Measurements from ENCODE around the gene CX3CR1.
A peak's percentile ranks its signal among the peaks of the same experiment; 100 is the strongest.

The CX3CR1 gene

GRCh38 chr3:39294446-39295183 lies 14.8 kb upstream of the CX3CR1 start:
- DNase-seq, result no peak
- in situ Hi-C loops (cut with HindIII; ENCODE audit: low pct_ligation_motif_present, low pct_unique_long_range_greater_than_20kb, low sequenced_read_pairs), result no loop called here

DNA sequence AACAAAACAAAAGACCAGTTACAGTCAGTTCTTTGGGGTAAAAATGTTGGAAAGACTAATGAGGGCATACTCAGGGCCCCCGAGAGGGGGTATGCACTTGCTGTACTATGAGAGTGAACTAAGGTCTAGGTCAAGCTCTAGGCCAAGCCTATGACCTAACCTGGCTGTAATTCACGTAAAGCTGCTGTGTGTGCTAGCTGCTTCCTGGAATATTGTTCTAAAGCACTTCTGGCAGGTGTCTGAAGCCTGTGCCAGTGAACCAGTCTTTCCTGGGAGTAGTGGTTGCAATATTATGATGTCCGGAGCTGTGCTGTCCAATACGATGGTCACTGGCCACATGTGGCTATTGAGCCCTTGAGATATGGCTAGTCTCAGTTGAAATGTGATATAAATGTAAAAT lies 13.1 kb upstream of the CX3CR1 start:
- DNase-seq, result no peak
- in situ Hi-C loops (cut with HindIII; ENCODE audit: low pct_ligation_motif_present, low pct_unique_long_range_greater_than_20kb, low sequenced_read_pairs), result no loop called here

GRCh38 chr3:39291903-39292329 lies 12.1 kb upstream of the CX3CR1 start:
- DNase-seq, result peak; percentile 46
- in situ Hi-C loops (cut with HindIII; ENCODE audit: low pct_ligation_motif_present, low pct_unique_long_range_greater_than_20kb, low sequenced_read_pairs), result no loop called here

DNA sequence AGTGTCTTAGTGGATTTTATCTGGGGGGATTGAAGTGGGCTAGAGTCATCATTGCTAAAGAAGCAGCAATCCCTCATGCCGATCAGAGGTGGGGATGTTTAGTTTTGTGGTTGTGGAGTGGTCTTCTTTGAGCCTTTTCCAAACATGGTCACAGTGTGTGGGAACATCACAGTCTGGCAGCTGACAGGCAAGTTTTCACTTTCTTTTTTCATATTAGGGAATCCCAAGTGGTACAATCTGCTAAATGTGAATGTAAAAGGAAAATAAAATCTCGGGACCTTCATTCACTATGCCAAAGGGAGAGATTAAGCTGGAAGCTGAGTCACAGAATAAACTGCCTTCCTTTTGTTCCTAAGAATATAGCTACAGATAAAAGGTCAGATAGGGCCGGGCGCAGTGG lies 10.4 kb upstream of the CX3CR1 start:
- no peak for DNase-seq
- in situ Hi-C loops (cut with HindIII; ENCODE audit: low pct_ligation_motif_present, low pct_unique_long_range_greater_than_20kb, low sequenced_read_pairs), result no loop called here

DNA sequence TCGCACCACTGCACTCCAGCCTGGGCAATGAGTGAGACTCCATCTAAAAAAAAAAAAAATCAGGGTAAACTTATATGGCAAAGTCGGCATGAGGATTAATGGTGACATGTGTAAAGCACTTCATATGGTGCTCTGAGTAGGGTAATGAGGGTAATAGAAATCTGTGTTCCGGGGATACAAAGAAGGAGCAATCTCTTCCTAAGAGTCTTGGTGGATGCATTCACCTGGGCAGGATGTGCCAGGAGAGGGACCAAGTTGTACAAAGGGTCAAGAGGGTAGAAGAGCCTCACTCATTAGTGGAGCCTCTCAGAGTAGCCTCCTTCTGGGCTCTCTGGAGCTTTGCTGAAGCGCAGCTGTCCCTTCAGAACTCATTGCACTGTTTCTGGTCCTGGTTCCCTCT lies 9.3 kb upstream of the CX3CR1 start:
- in situ Hi-C loops (cut with HindIII; ENCODE audit: low pct_ligation_motif_present, low pct_unique_long_range_greater_than_20kb, low sequenced_read_pairs), result no loop called here
- no peak for DNase-seq

- peak; percentile 89 for DNase-seq
- in situ Hi-C loops (cut with HindIII; ENCODE audit: low pct_ligation_motif_present, low pct_unique_long_range_greater_than_20kb, low sequenced_read_pairs), result no loop called here
Measured at GRCh38 chr3:39288300-39288808, 8.5 kb upstream of the CX3CR1 start.

DNA sequence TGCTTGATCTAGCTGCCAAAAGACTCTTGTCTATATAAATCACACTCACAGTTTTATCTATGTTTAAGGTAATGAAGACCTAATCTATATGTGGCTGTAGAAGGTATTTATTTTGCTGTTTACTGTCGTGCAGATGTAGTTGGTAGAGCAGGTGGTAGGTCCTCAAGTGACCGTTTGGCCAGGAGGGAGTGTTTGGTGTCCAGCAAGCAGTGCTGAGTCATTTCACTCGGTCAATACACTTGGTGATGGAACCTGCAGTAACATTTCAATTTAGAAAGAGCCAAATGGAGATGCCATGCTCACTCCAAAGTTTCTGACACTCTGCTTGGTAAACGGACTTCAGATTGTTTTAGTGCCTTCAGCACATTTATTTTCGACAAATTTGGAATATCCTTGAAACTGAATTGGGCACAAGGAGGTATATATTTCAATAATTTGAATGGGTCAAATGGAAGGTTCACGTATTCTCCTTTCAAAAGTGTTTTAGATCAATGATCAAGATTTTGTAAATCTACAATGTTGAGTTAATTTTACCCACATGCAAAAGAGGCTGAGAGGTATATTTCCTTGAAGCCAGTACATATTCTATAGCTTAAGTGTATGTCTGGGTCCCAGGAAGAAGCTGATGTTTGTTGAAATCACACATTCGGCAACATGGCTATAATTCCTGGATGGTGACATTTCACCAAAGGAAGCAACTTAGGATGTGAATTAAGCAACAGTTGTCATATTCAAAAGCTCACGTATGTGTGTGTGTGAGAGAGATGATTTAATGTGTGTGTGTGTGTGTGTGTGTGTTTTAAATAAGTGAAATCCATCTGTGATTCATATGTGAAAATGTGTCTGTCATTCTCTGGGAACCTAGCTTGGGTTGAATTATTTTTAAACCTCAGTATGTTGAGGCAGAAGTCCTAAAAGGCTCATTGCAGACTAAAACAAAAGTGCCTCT lies 7.7 kb upstream of the CX3CR1 start:
- in situ Hi-C loops (cut with HindIII; ENCODE audit: low pct_ligation_motif_present, low pct_unique_long_range_greater_than_20kb, low sequenced_read_pairs), result no loop called here
- DNase-seq, result no peak

DNA sequence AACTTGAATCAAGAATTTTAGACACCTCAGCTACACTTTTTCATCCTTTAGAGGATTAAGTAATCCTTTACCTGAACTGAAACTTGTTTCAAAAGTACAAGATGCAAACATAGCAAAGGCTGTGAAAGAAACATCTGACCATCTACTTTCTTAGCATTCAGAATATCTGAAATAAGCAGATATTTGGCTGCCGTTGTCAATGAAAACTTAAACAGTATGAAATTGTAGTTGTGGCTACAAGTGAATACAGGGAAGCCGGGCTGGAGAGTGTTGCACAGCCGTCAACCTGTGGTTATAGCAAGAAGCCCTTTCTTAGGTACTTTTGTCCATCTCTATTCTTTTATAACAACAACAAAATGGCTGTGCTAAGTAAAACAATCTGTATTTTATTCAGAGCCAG lies 6.9 kb upstream of the CX3CR1 start:
- in situ Hi-C loops (cut with HindIII; ENCODE audit: low pct_ligation_motif_present, low pct_unique_long_range_greater_than_20kb, low sequenced_read_pairs), result no loop called here
- no peak for DNase-seq

- in situ Hi-C loops (cut with HindIII; ENCODE audit: low pct_ligation_motif_present, low pct_unique_long_range_greater_than_20kb, low sequenced_read_pairs), result no loop called here
- DNase-seq, result no peak
Measured at GRCh38 chr3:39285332-39285731, 5.5 kb upstream of the CX3CR1 start.

DNA sequence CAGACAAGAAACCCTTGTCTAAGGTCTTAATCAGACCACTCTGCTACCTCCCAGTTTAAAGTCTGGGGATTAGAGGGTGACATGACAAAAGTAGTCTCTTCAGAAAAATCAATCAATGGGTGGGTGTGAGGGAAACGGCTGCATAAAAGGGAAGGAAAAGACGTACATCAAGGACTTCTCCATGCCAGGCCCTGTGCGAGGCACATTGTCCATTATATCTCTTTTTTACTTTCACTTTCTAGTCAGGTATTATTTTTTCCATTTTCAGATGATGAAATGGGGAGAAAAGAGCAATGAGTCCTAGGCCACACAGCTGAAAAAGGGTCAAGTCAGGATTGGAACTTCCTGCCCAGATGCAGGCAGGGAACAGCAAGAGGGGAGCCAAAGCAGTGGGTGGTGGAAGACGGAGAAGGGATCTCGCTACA lies 4.6 kb upstream of the CX3CR1 start:
- DNase-seq, result no peak
- in situ Hi-C loops (cut with HindIII; ENCODE audit: low pct_ligation_motif_present, low pct_unique_long_range_greater_than_20kb, low sequenced_read_pairs), result no loop called here

DNA sequence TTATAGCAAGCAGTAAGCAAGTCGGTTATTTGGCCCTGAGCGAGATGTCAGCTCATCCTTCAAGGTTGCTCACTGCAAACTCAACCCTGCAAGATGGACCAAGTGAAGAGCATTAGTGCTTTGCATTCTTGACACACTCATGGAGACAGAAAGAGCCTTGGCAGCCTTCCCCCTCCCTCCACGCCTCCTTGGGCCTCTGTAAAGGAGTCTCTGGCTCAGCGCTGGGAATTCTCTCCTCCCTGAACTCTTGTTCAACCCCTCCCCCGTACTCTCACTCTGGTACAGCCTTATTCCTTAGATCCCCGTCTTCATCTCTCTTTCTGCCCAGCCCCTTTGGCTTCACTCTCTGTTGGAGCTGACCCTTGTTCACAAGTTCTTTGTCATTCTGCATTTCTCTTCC lies 2.2 kb upstream of the CX3CR1 start:
- DNase-seq, result no peak
- in situ Hi-C loops (cut with HindIII; ENCODE audit: low pct_ligation_motif_present, low pct_unique_long_range_greater_than_20kb, low sequenced_read_pairs), result no loop called here

DNA sequence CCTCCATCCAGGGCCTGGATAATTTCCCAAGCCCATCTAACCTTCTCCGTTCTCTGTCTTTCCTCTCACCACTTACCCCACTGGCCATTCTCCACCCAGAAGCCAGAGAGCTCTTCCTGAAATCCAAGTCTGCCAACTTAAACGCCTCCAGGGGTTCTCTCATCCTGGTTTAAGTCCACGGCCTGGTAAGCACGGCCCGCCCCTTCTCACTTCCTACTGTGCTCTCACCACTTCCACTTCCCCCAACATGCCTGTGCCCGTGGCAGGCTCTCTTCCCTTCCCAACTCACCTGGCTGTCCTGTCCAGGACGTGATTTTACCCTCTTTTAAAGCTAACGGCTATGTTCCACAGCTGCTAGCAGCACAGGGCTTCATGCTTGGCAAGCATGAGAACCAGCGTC lies 1.7 kb upstream of the CX3CR1 start:
- in situ Hi-C loops (cut with HindIII; ENCODE audit: low pct_ligation_motif_present, low pct_unique_long_range_greater_than_20kb, low sequenced_read_pairs), result no loop called here

GRCh38 chr3:39280571-39280970 lies 735 bp upstream of the CX3CR1 start:
- DNase-seq, result no peak
- in situ Hi-C loops (cut with HindIII; ENCODE audit: low pct_ligation_motif_present, low pct_unique_long_range_greater_than_20kb, low sequenced_read_pairs), result no loop called here

More for the DNA sequence above, 1.7 kb upstream of the CX3CR1 start:
- no peak for DNase-seq

- in situ Hi-C loops (cut with HindIII; ENCODE audit: low pct_ligation_motif_present, low pct_unique_long_range_greater_than_20kb, low sequenced_read_pairs), result no loop called here
Measured at GRCh38 chr3:39278616-39278935, 1.3 kb downstream of the CX3CR1 start.

DNA sequence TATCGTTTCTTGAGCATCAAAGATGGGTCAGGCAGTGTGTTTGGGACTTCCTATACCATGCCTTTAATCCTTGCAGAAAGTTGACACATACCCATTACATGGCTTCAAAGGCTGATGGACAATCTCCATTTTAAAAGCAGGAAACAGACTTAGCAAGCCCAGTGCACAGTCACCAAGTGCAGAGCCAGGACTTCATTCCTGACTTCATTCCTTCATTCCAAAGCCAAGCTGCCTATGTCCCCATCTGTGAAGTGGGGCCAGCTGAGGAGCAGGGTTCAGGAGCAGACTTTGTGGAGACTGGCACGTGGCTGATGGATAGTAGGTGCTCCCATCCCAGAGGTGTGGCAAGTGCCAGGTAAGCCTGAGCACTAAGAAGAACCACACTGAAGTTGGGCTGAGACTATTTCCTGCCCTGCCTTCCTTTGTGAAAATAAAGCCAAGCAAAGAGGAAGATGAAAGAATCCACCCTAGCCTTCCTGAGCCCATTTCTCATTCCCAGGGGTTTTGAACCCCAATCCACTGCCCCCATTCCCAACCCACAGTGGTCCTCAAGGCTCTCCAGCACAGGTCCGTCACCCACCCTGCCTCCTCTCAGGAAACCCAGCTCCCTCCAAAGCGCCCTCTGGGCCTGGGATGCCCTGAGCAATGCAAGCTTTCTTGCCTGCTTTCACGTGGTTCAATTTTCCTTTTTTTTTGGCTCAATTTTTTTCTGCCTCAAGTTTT lies 1.8 kb downstream of the CX3CR1 start:
- in situ Hi-C loops (cut with HindIII; ENCODE audit: low pct_ligation_motif_present, low pct_unique_long_range_greater_than_20kb, low sequenced_read_pairs), result no loop called here
- no peak for DNase-seq

More at GRCh38 chr3:39278616-39278935, 1.3 kb downstream of the CX3CR1 start:
- DNase-seq, result no peak

DNA sequence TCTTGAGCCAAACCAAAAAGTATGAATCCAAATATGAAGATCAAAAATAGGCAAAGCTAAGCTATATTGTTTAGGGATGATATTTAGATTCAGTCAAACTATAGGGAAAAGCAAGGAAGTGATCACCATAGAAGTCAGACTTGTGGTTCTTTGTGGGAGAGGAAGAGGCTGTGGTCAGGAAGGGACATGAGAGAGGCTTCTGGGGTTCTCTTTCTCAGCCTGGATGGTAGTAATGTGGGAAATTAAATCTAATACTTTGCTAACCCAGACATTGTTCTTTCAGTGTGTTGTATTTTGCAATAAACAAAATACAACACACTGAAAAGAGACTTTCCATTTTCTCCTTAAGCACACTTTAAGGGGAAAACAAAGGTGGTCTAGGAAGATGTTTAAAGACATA lies 3.1 kb downstream of the CX3CR1 start:
- DNase-seq, result no peak
- in situ Hi-C loops (cut with HindIII; ENCODE audit: low pct_ligation_motif_present, low pct_unique_long_range_greater_than_20kb, low sequenced_read_pairs), result no loop called here

DNA sequence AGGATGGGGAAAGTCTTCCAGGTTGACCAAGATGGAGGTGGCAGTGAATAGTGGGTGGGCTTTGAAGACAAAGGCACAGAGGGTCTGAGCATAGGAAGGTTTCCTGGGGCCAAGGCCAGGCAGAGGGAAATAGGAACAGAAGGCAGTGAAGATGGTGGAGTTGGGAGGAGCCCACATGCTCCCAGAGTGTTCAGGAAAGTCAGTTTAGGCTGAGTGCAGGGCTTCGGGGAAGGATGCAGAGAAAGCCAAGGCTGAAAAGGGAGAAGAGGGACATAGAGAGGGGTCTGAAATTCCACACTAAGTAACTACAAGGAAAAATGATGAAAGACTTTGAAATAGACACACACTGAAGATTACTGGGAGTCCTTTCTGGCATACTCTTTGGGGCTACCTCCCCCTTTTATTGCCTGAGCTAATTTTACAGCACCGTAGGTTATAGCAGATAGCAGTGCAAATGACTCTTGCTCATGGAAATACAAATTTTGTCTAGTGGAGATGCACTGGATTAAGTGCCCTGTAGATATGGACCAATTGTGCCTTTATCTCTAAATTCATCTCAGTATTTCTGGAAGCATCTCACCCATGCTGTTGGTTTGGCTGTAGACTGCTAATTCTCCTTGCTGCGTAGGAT lies 3.8 kb downstream of the CX3CR1 start:
- in situ Hi-C loops (cut with HindIII; ENCODE audit: low pct_ligation_motif_present, low pct_unique_long_range_greater_than_20kb, low sequenced_read_pairs), result no loop called here

GRCh38 chr3:39275052-39275451 lies 4.8 kb downstream of the CX3CR1 start:
- in situ Hi-C loops (cut with HindIII; ENCODE audit: low pct_ligation_motif_present, low pct_unique_long_range_greater_than_20kb, low sequenced_read_pairs), result no loop called here
- no peak for DNase-seq

More for the DNA sequence above, 3.8 kb downstream of the CX3CR1 start:
- no peak for DNase-seq

DNA sequence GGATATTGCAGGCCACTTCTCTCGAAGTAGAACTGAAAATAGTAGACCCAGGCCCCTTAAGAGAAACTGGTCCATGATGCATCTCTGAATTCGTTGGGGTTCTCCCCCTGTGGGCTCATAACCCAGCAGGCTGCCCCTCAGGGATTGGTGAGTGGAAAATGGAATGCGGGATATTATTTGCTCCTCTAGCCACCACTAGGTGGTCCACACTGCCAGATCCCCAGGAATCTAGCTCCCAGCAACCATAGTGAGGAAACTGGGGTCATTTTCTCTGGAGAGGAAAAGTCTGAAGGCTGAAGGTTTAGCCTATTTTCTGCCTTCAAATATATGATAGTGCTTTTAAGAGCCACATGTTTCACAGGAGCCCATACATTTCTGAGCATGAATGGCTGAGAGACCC lies 6.7 kb downstream of the CX3CR1 start:
- in situ Hi-C loops (cut with HindIII; ENCODE audit: low pct_ligation_motif_present, low pct_unique_long_range_greater_than_20kb, low sequenced_read_pairs), result no loop called here
- DNase-seq, result no peak
